MM.1S (cell line): ENCODE measurements around the gene LDLRAD4.

Experiments
- CTCF ChIP-seq: fragments of 300-600 bp; sonication (generic); IDR thresholded peaks from 2 replicates; pipeline ENCODE4 v1.5.1; 2016; ENCODE audit warnings: antibody characterized with exemption, low read length, mixed read lengths
- EZH2 ChIP-seq: fragments of 300-600 bp; sonication (generic); optimal IDR thresholded peaks from 2 replicates; pipeline ENCODE3; 2017; ENCODE audit warnings: low read depth, mild to moderate bottlenecking, antibody characterized with exemption, low read length, mixed read lengths
- EZH2phosphoT487 ChIP-seq: fragments of 300-600 bp; sonication (generic); IDR thresholded peaks from 2 replicates; pipeline ENCODE4 v1.6.1; 2018; ENCODE audit warnings: antibody characterized with exemption, low read length

- no peak for TF ChIP-seq EZH2phosphoT487
- no peak for TF ChIP-seq CTCF
- no peak for TF ChIP-seq EZH2
These were observed 423.2 kb downstream of the LDLRAD4 start for GRCh38 chr18:13641551-13642439.
